BJ (cell line): ENCODE measurements around the gene ZNF724. TPM values are rescaled to one million over a fixed set of nuclear protein-coding genes. Genes with fewer than 3 reads are reported as not detected.
"Not testable (repeated sequence)": the region's sequence is repeated elsewhere in the genome, so short reads cannot be mapped to it uniquely, and the experiment has no call there.

Experiments used
- CTCF ChIA-PET: fragments of 350-600 bp; formaldehyde crosslinking; extraction: SDS; loops from one replicate; lab custom pipeline; 2021; ENCODE audit warnings: antibody characterized with exemption, inconsistent platforms; lab: Yijun Ruan, JAX
- POLR2A ChIA-PET: fragments of 300-600 bp; sonication (Branson Sonifier 250); formaldehyde crosslinking; extraction: SDS; loops from one replicate; lab custom pipeline; 2021; ENCODE audit warnings: antibody characterized with exemption; lab: Charles Lee
- DNase-seq: peaks from one replicate; pipeline ENCODE4 v3.0.0-alpha.2; 2011; ENCODE audit warnings: low read depth
- H3K27me3 ChIP-seq: 2 replicates; pipeline ENCODE4 v1.6.0; 2011; ENCODE audit warnings: low read length; ENCODE audit not compliant: control insufficient read depth, insufficient read depth
- H3K36me3 ChIP-seq: 2 replicates; pipeline ENCODE4 v1.5.1; 2011; ENCODE audit warnings: low read length; ENCODE audit not compliant: control insufficient read depth, insufficient read depth
- H3K4me3 ChIP-seq: 2 replicates; pipeline ENCODE4 v1.5.1; 2011; ENCODE audit warnings: low read depth, mild to moderate bottlenecking, control low read depth, low read length
- polyA minus RNA-seq: library from RNA; depleted of rRNA, polyadenylated mRNA; stranded (reverse); fragments of >200 nt; gene quantifications from 2 replicates; pipeline ENCODE4 v1.2.3, GENCODE V29; 2011; rRNA and poly(A)+ RNA removed
- polyA plus RNA-seq: library from polyadenylated mRNA; depleted of rRNA; stranded (reverse); fragments of >200 nt; gene quantifications from 2 replicates; pipeline ENCODE4 v1.2.3, GENCODE V29; 2011; rRNA removed
- TF ChIP-seq, protein P1 (sequence below): IDR thresholded peaks from 2 replicates; pipeline ENCODE4 v1.5.1; 2011; ENCODE audit warnings: low read depth, mild to moderate bottlenecking, control low read depth, inconsistent platforms, low read length, moderate library complexity; ENCODE audit not compliant: insufficient read depth

ZNF724 gene
- 1.0 and 1.3 TPM in 2 replicates for polyA plus RNA-seq
- polyA minus RNA-seq = 4.0 and 7.2 TPM in 2 replicates

DNA sequence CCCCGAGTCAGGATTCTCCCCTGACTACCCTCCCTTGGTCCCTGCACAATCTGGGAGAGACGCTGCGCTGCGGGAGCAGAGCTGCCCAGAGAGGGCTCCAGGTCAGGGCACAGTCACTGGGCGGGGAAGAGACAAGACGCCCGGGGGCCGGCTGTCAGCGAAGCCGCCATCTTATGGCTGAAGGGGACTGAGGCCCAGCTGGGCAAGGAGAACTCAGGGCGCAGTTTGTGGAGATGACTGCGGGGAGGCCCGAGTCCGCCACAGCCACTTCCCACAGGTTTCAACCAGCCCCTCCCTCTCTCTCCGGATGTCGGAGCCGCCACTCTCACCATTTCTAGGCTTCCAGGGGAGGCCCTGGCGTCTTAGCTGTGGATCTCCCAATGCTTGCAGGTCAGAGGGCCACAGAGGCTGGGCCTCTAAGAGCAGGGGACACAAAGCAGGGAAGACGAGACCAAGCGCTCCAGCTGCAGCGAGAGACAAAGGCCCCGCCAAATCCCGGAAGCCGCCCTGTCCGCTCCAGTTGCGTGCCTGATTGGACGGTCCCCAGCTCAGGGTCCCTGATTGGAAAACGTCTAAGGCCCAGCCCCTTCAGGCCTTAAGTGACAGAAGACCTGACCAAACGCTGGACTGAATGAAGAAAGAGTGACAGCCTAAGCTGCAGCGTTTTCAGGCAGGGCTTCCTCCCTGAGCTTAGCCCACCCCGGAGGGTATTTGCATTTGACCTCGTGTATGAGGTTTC lies at the start of gene ZNF724:
TSS of gene ZNF724 (minus strand) at position 484 of the 739 bp plus-strand sequence. CDS start at position 332, 152 bp downstream.
- H3K4me3 ChIP-seq = peak within 1 kb of the TSS; percentile 59
- ChIA-PET CTCF (no interaction called here), POLR2A (no interaction called here)

DNA sequence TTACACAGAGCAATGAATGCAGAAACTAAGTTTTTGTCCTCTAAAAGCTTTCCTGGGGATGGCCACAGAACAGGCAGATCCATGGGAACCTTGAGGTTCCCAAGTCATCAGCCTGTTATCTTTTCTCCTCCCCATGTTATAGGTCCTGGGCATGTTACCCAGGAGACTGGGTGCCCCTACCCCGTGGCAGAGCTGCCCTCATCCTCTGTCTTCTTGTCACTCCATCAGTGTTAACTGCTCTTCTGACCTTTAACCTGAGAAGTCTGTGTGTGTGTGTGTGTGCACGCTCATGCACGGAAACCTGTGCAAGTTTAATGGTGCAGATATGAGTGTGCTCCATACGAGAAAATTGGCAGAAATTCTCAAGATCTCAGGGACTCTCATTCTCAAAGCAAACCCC lies 43.9 kb upstream of the ZNF724 start:
- POLR2A ChIA-PET = no interaction called here
- CTCF ChIA-PET = no interaction called here
- Histone ChIP-seq H3K27me3 (no peaks in the 10 kb centered on the region), H3K36me3 (no peaks in the 10 kb centered on the region), H3K4me3 (no peak overlapping the region)
- TF ChIP-seq, protein P1, sequence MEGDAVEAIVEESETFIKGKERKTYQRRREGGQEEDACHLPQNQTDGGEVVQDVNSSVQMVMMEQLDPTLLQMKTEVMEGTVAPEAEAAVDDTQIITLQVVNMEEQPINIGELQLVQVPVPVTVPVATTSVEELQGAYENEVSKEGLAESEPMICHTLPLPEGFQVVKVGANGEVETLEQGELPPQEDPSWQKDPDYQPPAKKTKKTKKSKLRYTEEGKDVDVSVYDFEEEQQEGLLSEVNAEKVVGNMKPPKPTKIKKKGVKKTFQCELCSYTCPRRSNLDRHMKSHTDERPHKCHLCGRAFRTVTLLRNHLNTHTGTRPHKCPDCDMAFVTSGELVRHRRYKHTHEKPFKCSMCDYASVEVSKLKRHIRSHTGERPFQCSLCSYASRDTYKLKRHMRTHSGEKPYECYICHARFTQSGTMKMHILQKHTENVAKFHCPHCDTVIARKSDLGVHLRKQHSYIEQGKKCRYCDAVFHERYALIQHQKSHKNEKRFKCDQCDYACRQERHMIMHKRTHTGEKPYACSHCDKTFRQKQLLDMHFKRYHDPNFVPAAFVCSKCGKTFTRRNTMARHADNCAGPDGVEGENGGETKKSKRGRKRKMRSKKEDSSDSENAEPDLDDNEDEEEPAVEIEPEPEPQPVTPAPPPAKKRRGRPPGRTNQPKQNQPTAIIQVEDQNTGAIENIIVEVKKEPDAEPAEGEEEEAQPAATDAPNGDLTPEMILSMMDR = no peak
- no peak for DNase-seq

More for the DNA sequence above, at the start of gene ZNF724:
- peak; percentile 82 for DNase-seq
- Histone ChIP-seq H3K36me3 (no peaks in the 10 kb centered on the region), H3K27me3 (no peaks in the 10 kb centered on the region)
- TF ChIP-seq, protein P1 = no peak

DNA sequence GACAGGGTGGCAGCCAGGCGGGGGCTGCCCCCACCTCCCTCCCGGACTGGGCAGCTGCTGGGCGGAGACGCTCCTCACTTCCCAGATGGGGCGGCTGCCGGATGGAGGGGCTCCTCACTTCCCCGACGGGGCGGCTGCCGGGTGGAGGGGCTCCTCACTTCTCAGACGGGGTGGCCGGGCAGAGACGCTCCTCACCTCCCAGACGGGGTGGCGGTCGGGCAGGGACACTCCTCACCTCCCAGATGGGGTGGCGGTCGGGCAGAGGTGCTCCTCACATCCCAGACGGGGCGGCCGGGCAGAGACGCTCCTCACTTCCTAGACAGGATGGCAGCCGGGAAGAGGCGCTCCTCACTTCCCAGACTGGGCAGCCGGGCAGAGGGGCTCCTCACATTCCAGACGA lies 39.8 kb upstream of the ZNF724 start:
- H3K27me3 ChIP-seq, CTCF ChIA-PET, DNase-seq, H3K4me3 ChIP-seq, POLR2A ChIA-PET, H3K36me3 ChIP-seq: not testable (repeated sequence)

DNA sequence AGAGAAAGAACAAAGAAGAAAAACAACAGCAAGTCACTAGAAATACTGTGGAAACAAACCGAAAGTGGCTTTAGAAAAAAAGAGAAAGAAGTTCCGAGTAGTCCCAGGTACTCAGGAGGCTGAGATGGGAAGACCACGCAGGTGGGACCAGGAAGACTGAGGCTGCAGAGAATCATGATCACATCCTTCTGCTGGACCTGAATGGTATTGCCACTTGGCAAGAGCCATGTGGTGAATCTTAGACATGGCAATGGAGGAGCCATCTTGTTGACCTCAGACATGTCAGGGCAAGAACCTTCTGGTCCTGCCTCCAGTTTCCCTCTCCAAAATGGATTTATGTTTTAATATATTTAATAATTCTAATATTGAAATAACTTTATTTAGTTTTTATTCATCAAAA lies 37.4 kb upstream of the ZNF724 start:
- CTCF ChIA-PET = no interaction called here

DNA sequence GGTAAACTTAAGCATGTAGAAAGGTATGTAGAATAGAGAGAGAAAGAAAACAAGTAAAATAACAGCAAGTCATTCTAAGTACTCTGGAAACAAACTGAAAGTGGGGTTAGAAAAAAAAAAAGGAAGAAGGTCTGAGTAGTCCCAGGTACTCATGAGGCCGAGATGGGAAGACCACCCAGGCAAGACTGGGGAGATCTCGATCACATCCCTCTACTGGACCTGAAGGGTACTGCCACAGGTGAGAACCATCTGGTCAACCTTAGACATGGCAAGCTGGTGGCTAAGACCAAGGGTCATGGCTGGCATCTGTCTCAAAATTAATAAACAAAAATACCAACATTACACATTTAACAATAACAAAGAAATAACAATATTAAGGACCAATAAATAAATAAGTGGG lies 36.3 kb upstream of the ZNF724 start:
- ChIA-PET POLR2A (no interaction called here), CTCF (no interaction called here)
- no peaks in the 10 kb centered on the region for H3K36me3 ChIP-seq
- TF ChIP-seq, protein P1 = peak; percentile 18; the same call in 1 of the 2 replicates
- H3K27me3 ChIP-seq = no peaks in the 10 kb centered on the region
- no peak for DNase-seq
- H3K4me3 ChIP-seq = no peak overlapping the region

More for the DNA sequence above, 37.4 kb upstream of the ZNF724 start:
- TF ChIP-seq, protein P1 = no peak
- no peak for DNase-seq
- POLR2A ChIA-PET = no interaction called here
- Histone ChIP-seq H3K27me3 (no peaks in the 10 kb centered on the region), H3K4me3 (no peak overlapping the region), H3K36me3 (no peaks in the 10 kb centered on the region)

DNA sequence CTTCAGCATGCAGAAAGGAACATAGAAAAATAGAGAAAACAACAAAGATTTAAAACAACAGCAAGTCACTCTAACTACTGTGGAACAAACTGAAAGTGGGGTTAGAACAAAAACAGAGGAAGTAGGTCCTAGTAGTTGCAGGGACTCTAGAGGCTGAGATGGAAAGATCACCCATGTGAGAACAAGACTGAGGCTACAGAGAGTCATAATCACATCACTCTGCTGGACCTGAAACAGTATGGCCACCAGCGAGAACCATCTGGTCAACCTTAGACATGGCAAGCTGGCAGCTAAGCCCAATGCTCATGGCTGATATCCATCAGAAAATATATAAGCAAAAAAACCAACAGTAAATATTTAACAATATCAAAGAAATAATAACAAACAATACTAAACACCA lies 35.8 kb upstream of the ZNF724 start:
- Histone ChIP-seq H3K36me3 (no peaks in the 10 kb centered on the region), H3K27me3 (no peaks in the 10 kb centered on the region), H3K4me3 (no peak overlapping the region)
- DNase-seq = no peak
- ChIA-PET CTCF (no interaction called here), POLR2A (no interaction called here)
- TF ChIP-seq, protein P1 = no peak

DNA sequence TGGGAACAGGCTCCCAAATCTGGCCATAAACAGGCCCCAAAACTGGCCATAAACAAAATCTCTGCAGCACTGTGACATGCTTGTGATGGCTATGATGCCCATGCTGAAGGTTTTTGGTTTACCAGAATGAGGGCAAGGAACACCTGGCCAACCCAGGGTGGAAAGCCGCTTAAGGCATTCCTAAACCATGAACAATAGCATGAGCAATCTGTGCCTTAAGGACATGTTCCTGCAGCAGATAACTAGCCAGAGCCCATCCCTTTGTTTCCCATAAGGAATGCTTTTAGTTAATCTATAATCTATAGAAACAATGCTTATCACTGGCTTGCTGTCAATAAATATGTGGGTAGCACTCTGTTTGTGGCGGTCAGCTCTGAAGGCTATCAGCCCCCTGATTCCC lies 35.1 kb upstream of the ZNF724 start:
- DNase-seq, POLR2A ChIA-PET, H3K4me3 ChIP-seq: not testable (repeated sequence)

More for the DNA sequence above, 35.1 kb upstream of the ZNF724 start:
- H3K27me3 ChIP-seq, H3K36me3 ChIP-seq, CTCF ChIA-PET: not testable (repeated sequence)
